Activated naive CD8-positive, alpha-beta T cell treated with anti-CD3 and anti-CD28 coated beads, Interleukin-2, amount 50 U/mL, for 24 hours (primary cell): ENCODE measurements around the gene AFG1L.
"Not testable (repeated sequence)": the region's sequence is repeated elsewhere in the genome, so short reads cannot be mapped to it uniquely, and the experiment has no call there.

ENCODE experiments used
- ATAC-seq: fragments of 150-1000 bp; cut with Tn5 transposase; one replicate; pipeline ENCODE4 v1.10.0; 2021
- DNase-seq: peaks from one replicate; pipeline ENCODE4 v3.0.0; 2021
- H3K27ac Mint-ChIP-seq: one replicate; pipeline ENCODE4 v1.8.0; 2021; ENCODE audit warnings: mild to moderate bottlenecking, mixed read lengths
- H3K27me3 Mint-ChIP-seq: one replicate; pipeline ENCODE4 v1.8.0; 2021; ENCODE audit warnings: mixed read lengths
- H3K36me3 Mint-ChIP-seq: one replicate; pipeline ENCODE4 v1.8.0; 2021; ENCODE audit warnings: low read depth, mixed read lengths
- H3K4me1 Mint-ChIP-seq: one replicate; pipeline ENCODE4 v1.8.0; 2021; ENCODE audit warnings: mixed read lengths
- H3K4me3 Mint-ChIP-seq: one replicate; pipeline ENCODE4 v1.8.0; 2021; ENCODE audit warnings: mild to moderate bottlenecking, moderate library complexity, mixed read lengths
- H3K9me3 Mint-ChIP-seq: one replicate; pipeline ENCODE4 v1.8.0; 2021; ENCODE audit warnings: mixed read lengths

AFG1L gene

DNA sequence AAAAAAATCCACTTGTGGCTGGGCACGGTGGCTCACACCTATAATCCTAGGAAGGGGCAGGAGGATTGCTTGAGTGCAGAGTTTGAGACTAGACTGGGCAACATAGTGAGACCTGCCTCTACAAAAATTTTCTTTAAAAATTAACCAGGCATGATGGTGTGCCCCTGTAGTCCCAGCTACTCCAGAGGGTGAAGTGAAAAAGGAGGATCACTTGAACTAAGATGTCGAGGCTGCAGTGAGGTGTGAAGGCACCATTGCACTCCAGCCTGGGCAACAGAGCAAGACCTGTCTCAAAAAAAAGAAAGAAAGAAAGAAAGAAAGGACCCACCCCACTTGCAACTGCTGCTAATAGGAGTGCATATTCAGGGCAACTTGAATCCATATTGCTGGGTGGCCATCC, 20.3 kb upstream of the AFG1L start:
- Mint-ChIP-seq H3K27me3 (no peaks in the 10 kb centered on the region), H3K36me3 (no peaks in the 10 kb centered on the region), H3K4me1 (no peaks in the 10 kb centered on the region), H3K27ac (no peak overlapping the region), H3K9me3 (no peaks in the 10 kb centered on the region), H3K4me3 (no peak overlapping the region)
- DNase-seq (no peak), ATAC-seq (no peak)

DNA sequence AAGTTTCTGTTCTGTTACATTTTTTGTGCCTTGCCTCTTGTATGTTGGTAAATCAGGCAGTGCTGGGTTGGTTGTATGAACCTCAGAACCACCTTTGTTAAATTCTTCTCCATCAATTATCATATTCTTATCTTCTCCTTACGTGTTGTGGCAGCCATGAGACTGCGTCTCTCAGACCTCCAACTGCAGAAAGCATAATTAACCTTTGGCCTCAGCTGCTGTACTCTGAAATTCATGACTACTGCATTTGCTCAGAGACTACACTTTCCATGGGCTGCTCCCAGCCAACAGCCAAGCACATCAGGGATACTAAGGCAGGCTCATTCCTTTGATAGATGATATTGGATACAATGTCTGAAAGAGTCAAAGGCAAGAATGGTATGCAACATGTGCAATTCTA, 18.9 kb upstream of the AFG1L start:
- ATAC-seq (no peak), DNase-seq (no peak)
- Mint-ChIP-seq H3K36me3 (no peaks in the 10 kb centered on the region), H3K9me3 (no peaks in the 10 kb centered on the region), H3K27ac (no peak overlapping the region), H3K4me1 (no peaks in the 10 kb centered on the region), H3K4me3 (no peak overlapping the region), H3K27me3 (peaks cover 3% of the 10 kb centered on the region)

DNA sequence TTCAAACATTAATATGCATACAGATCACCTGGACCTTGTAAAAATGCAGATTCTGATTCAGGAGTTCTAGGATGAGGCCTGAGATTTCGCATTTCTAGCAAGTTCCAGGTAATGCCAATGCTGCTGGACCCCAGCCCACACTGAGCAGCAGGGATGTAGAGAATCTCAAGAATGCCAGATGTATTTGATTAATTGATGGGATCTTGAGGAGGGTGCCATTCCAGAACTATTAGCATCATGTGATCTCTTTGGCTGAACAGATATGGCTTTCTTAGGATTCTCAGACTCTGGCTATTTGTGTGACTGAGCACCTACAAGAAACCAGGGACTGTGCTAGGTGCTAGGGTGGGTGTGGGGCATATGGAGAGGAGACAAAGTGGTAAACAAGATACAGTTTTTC, 17.6 kb upstream of the AFG1L start:
- H3K36me3 Mint-ChIP-seq: no peaks in the 10 kb centered on the region
- ATAC-seq: no peak
- H3K27ac Mint-ChIP-seq: no peak overlapping the region
- no peaks in the 10 kb centered on the region for H3K4me1 Mint-ChIP-seq
- DNase-seq: no peak
- H3K9me3 Mint-ChIP-seq: no peaks in the 10 kb centered on the region
- peaks cover 3% of the 10 kb centered on the region for H3K27me3 Mint-ChIP-seq
- H3K4me3 Mint-ChIP-seq: no peak overlapping the region

DNA sequence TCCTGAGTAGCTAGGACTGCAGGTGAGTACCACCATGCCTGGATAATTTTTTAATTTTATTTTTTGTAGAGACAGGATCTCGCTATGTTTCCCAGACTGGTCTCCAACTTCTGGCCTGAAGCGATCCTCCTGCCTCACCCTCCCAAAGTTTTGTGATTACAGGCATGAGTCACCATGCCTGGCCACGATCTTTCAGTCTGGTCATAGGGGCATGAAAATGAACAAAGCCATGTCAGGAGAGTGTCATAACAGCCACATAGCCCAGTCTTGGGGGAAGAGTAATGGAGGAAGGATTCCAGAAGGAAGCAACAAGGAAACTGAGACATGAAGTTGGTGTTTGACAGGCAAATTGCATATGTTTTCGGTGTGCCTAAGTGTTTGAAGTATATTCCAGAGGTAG, 17.0 kb upstream of the AFG1L start:
- Mint-ChIP-seq H3K27ac (no peak overlapping the region), H3K9me3 (no peaks in the 10 kb centered on the region), H3K27me3 (peaks cover 3% of the 10 kb centered on the region), H3K4me3 (no peak overlapping the region), H3K4me1 (no peaks in the 10 kb centered on the region), H3K36me3 (no peaks in the 10 kb centered on the region)
- ATAC-seq (no peak), DNase-seq (no peak)

DNA sequence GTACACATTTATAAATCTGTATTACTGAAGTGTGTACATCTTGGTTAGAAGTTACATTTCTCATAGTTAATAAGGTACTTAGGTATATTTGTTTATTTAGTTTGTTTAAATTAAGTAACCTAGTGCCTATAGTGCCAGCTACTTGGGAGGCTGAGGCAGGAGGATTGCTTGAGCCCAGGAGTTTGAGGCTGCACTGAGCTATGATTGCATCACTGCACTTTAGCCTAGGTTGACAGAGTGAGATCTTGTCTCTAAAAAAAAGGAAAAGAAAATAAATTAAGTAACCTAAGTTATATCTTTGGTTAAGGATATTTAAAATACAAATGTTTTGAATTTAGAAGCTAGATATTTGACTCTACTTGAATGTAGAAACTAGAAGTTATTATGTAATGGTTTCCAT, 9.5 kb upstream of the AFG1L start:
- H3K27me3 Mint-ChIP-seq: no peaks in the 10 kb centered on the region
- DNase-seq (no peak), ATAC-seq (no peak)
- no peaks in the 10 kb centered on the region for H3K36me3 Mint-ChIP-seq
- no peak overlapping the region for H3K27ac Mint-ChIP-seq
- H3K9me3 Mint-ChIP-seq: no peaks in the 10 kb centered on the region
- H3K4me1 Mint-ChIP-seq: peaks cover 7% of the 10 kb centered on the region
- no peak overlapping the region for H3K4me3 Mint-ChIP-seq

DNA sequence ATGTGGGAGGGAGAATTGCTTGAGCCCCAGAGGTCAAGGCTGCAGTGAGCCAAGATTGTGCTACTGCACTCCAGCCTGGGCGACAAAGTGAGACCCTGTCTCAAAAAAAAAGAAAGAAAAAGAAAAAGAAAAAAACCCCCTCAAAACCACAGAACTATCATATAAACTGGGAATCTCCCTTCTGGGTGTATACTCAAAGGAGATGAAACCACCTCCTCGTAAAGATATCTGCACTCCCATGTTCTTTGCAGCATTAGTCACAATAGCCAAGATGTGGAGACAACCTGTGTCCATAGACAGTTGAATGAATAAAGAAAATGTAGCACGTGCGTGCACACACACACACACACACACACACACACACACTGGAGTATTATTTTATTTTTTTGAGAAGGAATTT, 8.5 kb upstream of the AFG1L start:
- no peaks in the 10 kb centered on the region for H3K27me3 Mint-ChIP-seq
- H3K4me3 Mint-ChIP-seq: no peak overlapping the region
- no peak for ATAC-seq

DNA sequence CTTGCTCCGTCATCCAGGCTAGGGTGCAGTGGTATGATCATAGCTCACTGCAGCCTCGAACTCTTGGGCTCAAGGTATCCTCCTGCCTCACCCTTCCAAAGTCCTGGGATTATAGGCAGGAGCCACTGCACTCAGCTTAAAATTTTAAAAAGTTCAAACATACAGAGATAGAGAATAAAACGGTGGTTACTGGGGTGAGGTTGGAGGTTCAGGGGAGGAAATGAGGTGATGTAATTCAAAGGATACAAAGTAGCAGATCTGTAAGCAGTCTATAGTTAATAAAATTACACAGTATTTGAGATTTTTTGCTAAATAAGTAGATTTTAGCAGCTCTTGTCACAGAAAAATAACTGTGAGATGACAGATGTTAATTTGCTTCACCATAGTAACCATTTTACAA, 7.5 kb upstream of the AFG1L start:
- DNase-seq: no peak
- Mint-ChIP-seq H3K27me3 (no peaks in the 10 kb centered on the region), H3K4me1 (peaks cover 7% of the 10 kb centered on the region), H3K9me3 (no peaks in the 10 kb centered on the region), H3K36me3 (no peaks in the 10 kb centered on the region), H3K27ac (no peak overlapping the region), H3K4me3 (no peak overlapping the region)
- no peak for ATAC-seq

More for the DNA sequence above, 8.5 kb upstream of the AFG1L start:
- Mint-ChIP-seq H3K4me1 (peaks cover 7% of the 10 kb centered on the region), H3K27ac (no peak overlapping the region), H3K9me3 (no peaks in the 10 kb centered on the region), H3K36me3 (no peaks in the 10 kb centered on the region)
- no peak for DNase-seq

DNA sequence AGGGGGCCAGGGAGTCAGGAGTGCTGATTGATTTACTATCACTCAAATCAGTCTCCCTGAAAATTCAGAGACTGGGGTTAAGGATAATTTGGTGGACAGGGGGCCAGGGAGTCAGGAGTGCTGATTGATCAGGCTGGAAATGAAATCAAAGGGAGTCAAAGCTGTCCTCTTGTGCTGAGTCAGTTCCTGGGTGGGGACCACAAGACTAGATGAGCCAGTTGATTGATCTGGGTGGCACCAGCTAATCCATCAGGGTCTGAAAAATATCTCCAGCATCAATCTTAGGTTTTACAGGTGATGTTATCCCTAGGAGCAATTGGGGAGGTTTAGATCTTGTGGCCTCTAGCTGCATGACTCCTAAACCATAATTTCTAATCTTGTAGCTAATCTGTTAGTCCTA, 6.1 kb upstream of the AFG1L start:
- Mint-ChIP-seq H3K4me3 (no peak overlapping the region), H3K9me3 (no peaks in the 10 kb centered on the region), H3K4me1 (peaks cover 7% of the 10 kb centered on the region), H3K27me3 (no peaks in the 10 kb centered on the region), H3K36me3 (no peaks in the 10 kb centered on the region), H3K27ac (no peak overlapping the region)
- DNase-seq (no peak), ATAC-seq (no peak)

DNA sequence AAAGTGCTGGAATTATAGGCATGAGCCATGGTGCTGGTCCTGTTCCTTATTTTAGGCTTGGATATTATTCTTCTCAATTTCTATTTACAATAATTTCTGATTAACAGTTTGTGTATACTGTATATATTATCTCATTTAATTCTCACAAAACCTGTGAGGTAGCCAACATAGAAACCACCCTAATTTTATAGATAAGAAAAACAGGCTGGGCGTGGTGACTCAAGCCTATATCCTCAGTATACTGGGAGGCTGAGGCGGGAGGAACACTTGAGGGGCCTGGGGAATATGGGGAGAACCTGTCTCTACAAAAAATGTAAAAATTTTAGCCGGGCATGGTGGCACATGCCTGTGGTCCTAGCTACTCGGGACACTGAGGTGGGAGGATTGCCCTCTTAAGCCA, 3.8 kb upstream of the AFG1L start:
- Mint-ChIP-seq H3K4me1 (peaks cover 22% of the 10 kb centered on the region), H3K4me3 (no peak overlapping the region)

DNA sequence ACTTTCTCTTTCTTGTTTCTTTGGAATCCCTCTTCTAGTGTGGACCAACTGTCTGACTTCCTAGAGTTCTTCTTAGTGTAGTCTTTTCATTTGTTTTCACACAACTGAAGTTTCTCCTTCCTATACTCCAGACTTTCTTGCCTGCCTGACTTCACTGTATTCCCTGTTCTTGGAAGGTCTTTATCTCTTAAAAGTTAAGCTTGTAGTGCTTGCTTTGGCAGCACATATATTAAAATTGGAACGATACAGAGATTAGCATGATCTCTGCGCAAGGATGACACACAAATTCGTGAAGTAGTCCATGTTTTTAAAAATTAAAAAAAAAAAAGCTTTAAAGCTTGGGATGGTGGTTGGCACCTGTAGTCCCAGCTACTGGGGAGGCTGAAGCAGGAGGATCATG, 2.3 kb upstream of the AFG1L start:
- H3K9me3 Mint-ChIP-seq, H3K4me3 Mint-ChIP-seq, H3K27ac Mint-ChIP-seq, H3K27me3 Mint-ChIP-seq, H3K36me3 Mint-ChIP-seq, ATAC-seq, DNase-seq: not testable (repeated sequence)
- H3K4me1 Mint-ChIP-seq: peaks cover 15% of the 10 kb centered on the region

More for the DNA sequence above, 3.8 kb upstream of the AFG1L start:
- H3K27me3 Mint-ChIP-seq: no peaks in the 10 kb centered on the region
- no peak for ATAC-seq
- H3K27ac Mint-ChIP-seq: no peak overlapping the region
- H3K9me3 Mint-ChIP-seq: no peaks in the 10 kb centered on the region
- DNase-seq: no peak
- H3K36me3 Mint-ChIP-seq: no peaks in the 10 kb centered on the region

DNA sequence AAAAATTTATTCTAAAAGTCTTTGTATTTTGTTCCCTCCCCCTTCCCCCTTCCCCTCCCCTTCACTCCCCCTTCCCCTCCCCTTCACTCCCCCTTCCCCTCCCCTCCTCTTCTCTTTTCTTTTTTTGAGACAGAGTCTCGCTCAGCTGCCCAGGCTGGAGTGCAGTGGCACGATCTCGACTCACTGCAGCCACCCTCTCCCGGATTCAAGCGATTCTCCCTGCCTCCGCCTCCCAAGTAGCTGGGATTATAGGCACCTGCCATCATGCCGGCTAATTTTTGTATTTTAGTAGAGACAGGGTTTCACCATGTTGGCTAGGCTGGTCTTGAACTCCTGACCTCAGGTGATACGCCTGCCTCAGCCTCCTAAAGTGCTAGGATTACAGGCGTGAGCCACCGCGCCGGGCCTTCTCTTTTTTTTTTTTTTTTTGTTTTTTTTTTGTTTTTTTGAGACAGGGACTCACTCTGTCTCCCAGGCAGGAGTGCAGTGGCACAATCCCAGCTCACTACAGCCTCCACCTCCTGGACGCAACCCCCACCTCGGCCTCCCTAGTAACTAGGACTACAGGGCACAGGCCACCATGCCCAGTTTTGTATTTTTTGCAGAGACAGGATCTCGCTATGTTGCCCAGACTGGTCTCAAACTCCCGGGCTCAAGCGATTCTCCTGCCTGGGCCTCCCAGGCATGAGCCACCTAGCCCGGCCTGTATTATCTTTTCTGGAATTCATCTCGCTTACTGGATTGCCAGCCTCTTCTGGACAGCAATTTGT, 1.1 kb upstream of the AFG1L start:
- ATAC-seq: no peak
- Mint-ChIP-seq H3K4me3 (peak overlapping the region; percentile 93), H3K4me1 (peaks cover 19% of the 10 kb centered on the region), H3K9me3 (no peaks in the 10 kb centered on the region), H3K36me3 (no peaks in the 10 kb centered on the region), H3K27me3 (no peaks in the 10 kb centered on the region), H3K27ac (peak overlapping the region; percentile 99)
- no peak for DNase-seq

DNA sequence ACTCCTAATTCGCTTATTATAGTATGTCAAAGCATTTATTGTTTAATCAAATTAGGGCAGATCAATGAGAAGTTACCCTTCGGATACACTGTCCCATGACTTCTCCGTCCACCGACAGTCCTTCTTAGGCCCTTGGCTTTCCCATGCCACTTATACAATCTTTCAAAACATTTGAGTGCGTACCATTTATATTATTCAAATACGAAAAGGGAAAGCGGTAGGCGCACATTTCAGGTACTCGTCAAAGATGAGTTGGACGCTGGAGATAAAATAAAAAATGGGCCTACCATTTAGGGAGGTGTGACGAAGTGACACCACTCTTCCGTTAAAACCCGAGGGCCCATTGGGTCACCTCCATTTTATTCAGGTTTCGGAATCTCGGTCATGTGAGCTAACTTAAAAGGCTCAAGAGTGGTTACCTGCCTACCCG, 542 bp upstream of the AFG1L start:
- Mint-ChIP-seq H3K4me1 (peaks cover 20% of the 10 kb centered on the region), H3K36me3 (no peaks in the 10 kb centered on the region), H3K9me3 (no peaks in the 10 kb centered on the region), H3K4me3 (peak overlapping the region; percentile 93), H3K27me3 (no peaks in the 10 kb centered on the region), H3K27ac (peak overlapping the region; percentile 99)
- DNase-seq (no peak), ATAC-seq (peak; percentile 37)

DNA sequence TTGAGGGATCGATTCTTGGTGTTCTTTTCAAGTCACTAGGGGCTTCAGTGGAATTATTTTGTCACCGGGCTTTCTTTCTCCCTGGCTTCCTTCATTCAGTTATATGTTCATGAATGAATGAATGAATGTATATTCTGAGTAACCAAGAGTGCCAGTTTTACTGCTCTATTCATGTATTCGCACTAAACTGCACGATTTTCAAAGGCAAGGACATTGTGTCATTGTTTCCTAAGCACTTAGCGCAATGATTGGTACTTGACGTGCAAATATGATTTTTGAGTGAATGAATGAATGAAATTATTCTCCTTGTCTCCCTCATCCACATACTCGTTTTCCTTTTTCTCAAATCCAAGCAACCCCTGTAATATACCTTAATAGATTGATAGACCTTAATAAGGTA, 822 bp downstream of the AFG1L start:
- Mint-ChIP-seq H3K4me1 (peaks cover 24% of the 10 kb centered on the region), H3K4me3 (peak overlapping the region; percentile 93), H3K27ac (peak overlapping the region; percentile 99), H3K27me3 (no peaks in the 10 kb centered on the region), H3K9me3 (no peaks in the 10 kb centered on the region), H3K36me3 (no peaks in the 10 kb centered on the region)
- no peak for DNase-seq
- no peak for ATAC-seq

DNA sequence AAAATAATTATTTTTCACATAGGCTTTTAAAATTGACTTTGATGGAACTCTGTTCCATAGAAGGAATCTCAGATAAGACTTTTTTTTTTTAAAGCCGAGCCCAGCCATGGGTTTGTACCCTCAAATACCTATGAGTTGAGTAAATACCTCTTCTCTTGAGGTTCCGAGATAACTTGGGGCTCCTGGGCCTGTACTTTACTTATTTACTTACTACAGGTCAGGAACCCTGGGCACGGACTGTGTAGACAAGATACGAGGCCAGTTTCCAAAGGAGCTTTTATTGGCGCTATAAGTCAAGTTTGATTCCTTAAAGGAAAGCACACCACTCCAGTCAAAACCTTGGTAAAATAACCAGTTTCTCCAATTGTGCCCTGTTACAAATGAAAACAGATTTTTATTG, 7.5 kb downstream of the AFG1L start:
- no peak for ATAC-seq
- H3K4me3 Mint-ChIP-seq: no peak overlapping the region
- H3K36me3 Mint-ChIP-seq: no peaks in the 10 kb centered on the region
- no peak overlapping the region for H3K27ac Mint-ChIP-seq
- no peak for DNase-seq
- peaks cover 10% of the 10 kb centered on the region for H3K4me1 Mint-ChIP-seq
- no peaks in the 10 kb centered on the region for H3K27me3 Mint-ChIP-seq
- no peaks in the 10 kb centered on the region for H3K9me3 Mint-ChIP-seq

DNA sequence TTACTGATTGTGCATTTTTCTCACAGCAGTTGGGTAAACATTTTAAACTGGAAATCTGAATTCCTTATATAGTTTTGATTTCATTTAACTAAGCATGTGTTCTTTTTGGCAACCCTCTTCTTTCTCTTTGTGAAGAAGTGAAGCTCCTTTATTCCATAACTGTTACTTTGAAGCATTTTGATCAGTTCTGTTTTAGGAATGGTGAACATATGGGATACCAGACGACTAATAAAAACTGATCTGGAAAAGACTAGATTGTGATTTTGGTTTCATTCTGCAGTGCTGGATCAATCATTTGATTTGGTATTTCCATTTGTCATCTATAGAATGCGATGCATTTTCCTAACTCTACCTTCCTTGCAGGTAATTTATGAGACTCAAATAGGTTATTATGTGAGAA, 9.8 kb downstream of the AFG1L start:
- ATAC-seq: no peak
- H3K4me1 Mint-ChIP-seq: peaks cover under 1% of the 10 kb centered on the region
- no peak for DNase-seq
- H3K9me3 Mint-ChIP-seq: no peaks in the 10 kb centered on the region
- no peaks in the 10 kb centered on the region for H3K27me3 Mint-ChIP-seq
- no peak overlapping the region for H3K4me3 Mint-ChIP-seq
- no peaks in the 10 kb centered on the region for H3K36me3 Mint-ChIP-seq
- H3K27ac Mint-ChIP-seq: no peak overlapping the region

DNA sequence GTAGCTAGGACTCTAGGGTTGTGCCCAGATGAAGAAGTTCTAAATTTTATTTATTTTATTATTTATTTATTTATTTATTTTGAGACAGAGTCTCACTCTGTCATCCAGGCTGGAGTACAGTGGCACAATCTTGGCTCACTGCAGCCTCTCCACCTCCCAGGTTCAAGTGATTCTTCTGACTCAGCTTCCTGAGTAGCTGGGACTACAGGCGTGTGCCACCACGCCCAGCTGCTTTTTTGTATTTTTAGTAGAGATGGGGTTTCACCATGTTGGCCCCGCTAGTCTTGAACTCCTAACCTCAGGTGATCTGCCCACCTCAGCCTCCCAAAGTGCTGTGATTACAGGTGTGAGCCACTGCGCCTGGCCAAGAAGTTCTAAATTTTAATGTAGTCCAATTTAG, 13.8 kb downstream of the AFG1L start:
- H3K36me3 Mint-ChIP-seq, H3K27ac Mint-ChIP-seq, DNase-seq, H3K4me3 Mint-ChIP-seq, H3K9me3 Mint-ChIP-seq, ATAC-seq, H3K27me3 Mint-ChIP-seq, H3K4me1 Mint-ChIP-seq: not testable (repeated sequence)
